ENCODE measurements around the gene OR6B2.
A peak's percentile ranks its signal among the peaks of the same experiment; 100 is the strongest.

The OR6B2 gene

DNA sequence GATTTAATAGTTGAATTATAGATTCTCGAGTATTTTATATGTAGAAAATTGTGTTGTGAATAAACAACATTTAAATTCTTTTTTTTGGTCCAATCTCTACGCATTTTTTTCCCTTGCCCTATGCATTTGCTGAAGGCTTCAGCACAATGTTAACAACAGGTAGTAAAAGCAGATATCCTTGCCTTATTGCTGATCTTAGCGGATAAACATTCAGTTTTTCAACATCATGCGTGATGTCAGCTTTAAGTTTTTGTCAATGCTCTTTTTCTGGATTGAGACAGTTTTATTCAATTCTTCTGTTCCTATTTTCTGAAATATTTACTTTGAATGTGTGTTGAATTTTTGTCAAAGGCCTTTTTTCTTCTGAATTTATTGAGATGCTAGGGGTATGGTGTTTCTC, 34.7 kb upstream of the OR6B2 start:
- TF ChIP-seq, protein P1, sequence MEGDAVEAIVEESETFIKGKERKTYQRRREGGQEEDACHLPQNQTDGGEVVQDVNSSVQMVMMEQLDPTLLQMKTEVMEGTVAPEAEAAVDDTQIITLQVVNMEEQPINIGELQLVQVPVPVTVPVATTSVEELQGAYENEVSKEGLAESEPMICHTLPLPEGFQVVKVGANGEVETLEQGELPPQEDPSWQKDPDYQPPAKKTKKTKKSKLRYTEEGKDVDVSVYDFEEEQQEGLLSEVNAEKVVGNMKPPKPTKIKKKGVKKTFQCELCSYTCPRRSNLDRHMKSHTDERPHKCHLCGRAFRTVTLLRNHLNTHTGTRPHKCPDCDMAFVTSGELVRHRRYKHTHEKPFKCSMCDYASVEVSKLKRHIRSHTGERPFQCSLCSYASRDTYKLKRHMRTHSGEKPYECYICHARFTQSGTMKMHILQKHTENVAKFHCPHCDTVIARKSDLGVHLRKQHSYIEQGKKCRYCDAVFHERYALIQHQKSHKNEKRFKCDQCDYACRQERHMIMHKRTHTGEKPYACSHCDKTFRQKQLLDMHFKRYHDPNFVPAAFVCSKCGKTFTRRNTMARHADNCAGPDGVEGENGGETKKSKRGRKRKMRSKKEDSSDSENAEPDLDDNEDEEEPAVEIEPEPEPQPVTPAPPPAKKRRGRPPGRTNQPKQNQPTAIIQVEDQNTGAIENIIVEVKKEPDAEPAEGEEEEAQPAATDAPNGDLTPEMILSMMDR (IDR thresholded peaks at IDR 0.05) = no peak

DNA sequence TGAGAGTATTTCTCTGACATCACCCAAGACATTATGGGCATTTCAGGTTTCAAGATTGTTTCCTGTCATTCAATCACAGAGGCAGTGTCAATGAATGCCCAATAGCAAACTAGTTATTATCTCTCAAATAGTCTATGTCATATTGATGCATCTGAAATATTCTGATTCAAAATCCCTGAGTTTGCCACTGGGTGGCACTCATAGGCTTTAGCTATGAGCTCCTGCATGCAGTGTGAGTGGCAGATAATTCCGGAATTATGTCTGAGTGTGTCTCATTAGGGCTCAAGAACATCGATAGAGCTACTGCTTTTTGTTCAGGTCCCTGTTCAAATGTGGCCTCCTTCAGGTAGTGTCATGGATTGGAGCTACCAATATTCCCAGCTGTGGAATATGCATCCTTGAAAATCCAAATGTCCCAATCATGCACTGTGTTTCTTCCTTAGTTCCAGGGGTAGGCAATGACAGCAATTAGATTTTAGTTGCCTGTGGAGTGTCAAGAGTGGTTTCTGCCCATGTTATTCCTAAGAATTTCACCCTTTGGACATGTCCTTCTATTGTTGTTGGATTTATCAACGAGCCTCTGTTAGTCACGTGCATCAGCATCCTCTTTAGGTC, 30.9 kb upstream of the OR6B2 start:
- TF ChIP-seq, protein P1 (IDR thresholded peaks at IDR 0.05) = peak; percentile 60

DNA sequence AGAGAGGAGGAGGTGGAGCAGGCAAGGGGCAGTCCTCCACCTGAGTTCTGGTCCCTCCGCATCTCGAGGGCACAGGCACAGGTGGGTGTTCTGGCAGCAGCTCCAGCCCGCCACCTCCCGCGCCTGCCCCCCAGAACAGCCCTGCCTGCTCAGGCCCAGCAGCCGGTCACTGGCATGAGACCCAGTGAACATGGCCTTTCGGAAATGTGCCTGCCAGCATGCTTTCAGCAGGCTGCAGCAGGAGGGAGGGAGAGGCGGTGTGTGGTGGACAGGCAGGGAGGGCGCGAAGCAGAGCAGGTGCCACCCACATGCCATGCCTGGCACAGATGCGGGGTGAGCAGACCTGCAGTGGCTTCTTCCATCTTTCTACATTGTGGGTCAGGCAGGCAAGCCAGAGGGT, 26.4 kb upstream of the OR6B2 start:
- TF ChIP-seq, protein P1 (IDR thresholded peaks at IDR 0.05) = no peak

GRCh38 chr2:240055177-240055917, 25.1 kb upstream of the OR6B2 start:
- TF ChIP-seq, protein P1 (IDR thresholded peaks at IDR 0.05) = no peak

- TF ChIP-seq, protein P1 (IDR thresholded peaks at IDR 0.05) = no peak
Measured at GRCh38 chr2:240053173-240054155, 23.2 kb upstream of the OR6B2 start, which contains the start of gene OR6B3. Gene OR6B3 (minus strand): TSS chr2:240053521.

DNA sequence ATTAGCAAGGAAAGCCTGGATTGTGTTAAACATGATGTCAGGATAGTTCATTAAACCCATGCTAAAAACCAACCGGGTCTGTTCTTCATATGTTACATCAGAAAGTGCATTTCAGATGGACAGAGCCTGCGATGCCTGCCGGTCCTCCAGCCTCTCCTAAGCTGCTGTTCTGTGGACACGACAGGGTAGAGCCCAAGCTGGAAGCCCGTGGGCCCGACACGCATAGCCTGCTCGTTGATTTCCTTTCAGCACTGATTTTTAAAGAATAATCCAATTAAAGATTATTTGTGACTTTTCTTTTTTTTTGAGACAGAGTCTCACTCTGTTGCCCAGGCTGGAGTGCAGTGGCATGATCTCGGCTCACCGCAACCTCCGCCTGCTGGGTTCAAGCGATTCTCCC, 22.3 kb upstream of the OR6B2 start:
- TF ChIP-seq, protein P1 (IDR thresholded peaks at IDR 0.05) = no peak

GRCh38 chr2:240051697-240052096, 21.5 kb upstream of the OR6B2 start:
- TF ChIP-seq, protein P1 (IDR thresholded peaks at IDR 0.05) = no peak
